Stimulated activated CD4-positive, alpha-beta T cell treated with anti-CD3 and anti-CD28 coated beads, Interleukin-2, amount 100 ng/mL, for 48 hours (primary cell): ENCODE results near the gene CCDC9.
"Not testable (repeated sequence)": the region's sequence is repeated elsewhere in the genome, so short reads cannot be mapped to it uniquely, and the experiment has no call there.

ENCODE experiments used
- DNase-seq, 2 donors: peaks; one replicate each; pipeline ENCODE4 v3.0.0-alpha.2; 2020

Gene CCDC9

GRCh38 chr19:47261946-47262793 is 5.8 kb downstream of the CCDC9 start:
- DNase-seq = not testable (repeated sequence)

- no peak for DNase-seq
Measured at GRCh38 chr19:47264629-47265028, 8.3 kb downstream of the CCDC9 start.

- DNase-seq = no peak
Measured at GRCh38 chr19:47266401-47266941, 10.1 kb downstream of the CCDC9 start.

- no peak for DNase-seq
Measured at GRCh38 chr19:47267350-47267759, 11.0 kb downstream of the CCDC9 start.

- DNase-seq = no peak
Measured at GRCh38 chr19:47268028-47268427, 11.7 kb downstream of the CCDC9 start.

- DNase-seq = no peak
Measured at GRCh38 chr19:47269596-47269995, 13.3 kb downstream of the CCDC9 start.

GRCh38 chr19:47270408-47270807 is 14.1 kb downstream of the CCDC9 start:
- no peak for DNase-seq

GRCh38 chr19:47271949-47272348 is 15.6 kb downstream of the CCDC9 start:
- DNase-seq = no peak

GRCh38 chr19:47272448-47273312 is 16.4 kb downstream of the CCDC9 start:
- no peak for DNase-seq

- DNase-seq = peak; percentile 84
Measured at GRCh38 chr19:47273313-47274070, 17.2 kb downstream of the CCDC9 start.

GRCh38 chr19:47274071-47274890 is 18.0 kb downstream of the CCDC9 start, which contains the start of gene INAFM1:
INAFM1 (plus strand) TSS chr19:47274885; CDS start chr19:47274920, 35 bp downstream.
- peak; percentile 100 for DNase-seq

- no peak for DNase-seq
Measured at GRCh38 chr19:47274891-47275761, 18.8 kb downstream of the CCDC9 start.

GRCh38 chr19:47275791-47276461 is 19.6 kb downstream of the CCDC9 start:
- DNase-seq = no peak

- DNase-seq = not testable (repeated sequence)
Measured at GRCh38 chr19:47276513-47276912, 20.2 kb downstream of the CCDC9 start.

- peak; percentile 65 to 66 for DNase-seq
Measured at GRCh38 chr19:47280183-47280797, 24.0 kb downstream of the CCDC9 start.

GRCh38 chr19:47283405-47284059 is 27.2 kb downstream of the CCDC9 start:
- DNase-seq = no peak

GRCh38 chr19:47284324-47284899 is 28.1 kb downstream of the CCDC9 start:
- DNase-seq = peak; percentile 60

GRCh38 chr19:47296036-47296435 is 39.7 kb downstream of the CCDC9 start:
- peak; percentile 85 for DNase-seq

GRCh38 chr19:47300867-47301266 is 44.5 kb downstream of the CCDC9 start:
- not testable (repeated sequence) for DNase-seq
